Keratinocyte (primary cell): ENCODE data around the gene GARNL3. TPM values are rescaled to one million over a fixed set of nuclear protein-coding genes. Genes with fewer than 3 reads are reported as not detected.

Source experiments
- DNase-seq: peaks from one replicate; pipeline ENCODE4 v3.0.0-alpha.2; 2011; ENCODE audit warnings: low read depth, missing footprints, low spot score
- FAIRE-seq: peaks from 2 replicates; lab custom pipeline; 2011; peaks lifted over from hg19 to GRCh38; lab: Jason Lieb, UNC
- H2AFZ ChIP-seq: 2 replicates; pipeline ENCODE4 v1.6.0; 2012; ENCODE audit warnings: low read length, control low read depth, inconsistent platforms; ENCODE audit not compliant: control insufficient read depth
- H3K27ac ChIP-seq: 2 replicates; pipeline ENCODE4 v1.5.1; 2011; ENCODE audit warnings: low read length; ENCODE audit not compliant: control insufficient read depth, insufficient read depth
- H3K27me3 ChIP-seq: 3 replicates; pipeline ENCODE4 v1.6.0; 2011; ENCODE audit warnings: low read length; ENCODE audit not compliant: control insufficient read depth, insufficient read depth; ENCODE audit errors: extremely low read depth
- H3K36me3 ChIP-seq, 2 experiments: 2 replicates in 1 of 2; 3 replicates in 1 of 2; pipeline ENCODE4 v1.5.1; 2011; ENCODE audit warnings: low read length in 2 of 2, mild to moderate bottlenecking in 1 of 2; ENCODE audit not compliant: control insufficient read depth in 2 of 2, insufficient read depth in 2 of 2; ENCODE audit errors: extremely low read depth in 1 of 2
- H3K4me1 ChIP-seq: 3 replicates; pipeline ENCODE4 v1.5.1; 2011; ENCODE audit warnings: low read length; ENCODE audit not compliant: control insufficient read depth, insufficient read depth; ENCODE audit errors: extremely low read depth
- H3K4me2 ChIP-seq: 3 replicates; pipeline ENCODE4 v1.6.0; 2011; ENCODE audit warnings: low read depth, low read length; ENCODE audit not compliant: control insufficient read depth, insufficient read depth; ENCODE audit errors: extremely low read depth
- H3K4me3 ChIP-seq, 3 experiments: fragments of 200-600 bp in 1 of 3; sonication (generic) in 1 of 3; 2 replicates in 2 of 3; 3 replicates in 1 of 3; pipeline ENCODE4 v1.5.1; 2011 to 2016; ENCODE audit warnings: low read length in 3 of 3, mild to moderate bottlenecking in 3 of 3, control low read depth in 2 of 3, inconsistent platforms in 1 of 3, low read depth in 1 of 3, mixed read lengths in 1 of 3, mixed run types in 1 of 3, moderate library complexity in 1 of 3; ENCODE audit not compliant: control insufficient read depth in 2 of 3, insufficient read depth in 2 of 3; ENCODE audit errors: extremely low read depth in 1 of 3
- H3K79me2 ChIP-seq: 2 replicates; pipeline ENCODE4 v1.6.0; 2012; ENCODE audit warnings: low read length; ENCODE audit not compliant: control insufficient read depth, insufficient read depth
- H3K9ac ChIP-seq: 3 replicates; pipeline ENCODE4 v1.6.0; 2011; ENCODE audit warnings: low read length; ENCODE audit not compliant: control insufficient read depth, insufficient read depth; ENCODE audit errors: extremely low read depth
- H3K9me1 ChIP-seq: 3 replicates; pipeline ENCODE4 v1.6.0; 2011; ENCODE audit warnings: low read length; ENCODE audit not compliant: control insufficient read depth, insufficient read depth; ENCODE audit errors: extremely low read depth
- H3K9me3 ChIP-seq: 2 replicates; pipeline ENCODE4 v1.5.1; 2012; ENCODE audit warnings: low read depth, low read length; ENCODE audit not compliant: control insufficient read depth
- H4K20me1 ChIP-seq: 3 replicates; pipeline ENCODE4 v1.6.0; 2011; ENCODE audit warnings: low read length; ENCODE audit not compliant: control insufficient read depth, insufficient read depth; ENCODE audit errors: extremely low read depth
- EZH2 ChIP-seq: IDR thresholded peaks from one replicate; pipeline ENCODE4 v1.6.1; 2012; ENCODE audit warnings: inconsistent platforms, mild to moderate bottlenecking, low read length, moderate library complexity
- dilution Hi-C: fragments of 300-500 bp; cut with MboI; formaldehyde crosslinking; loops from one replicate; pipeline ENCODE4 v1.7.0; 2020; ENCODE audit warnings: low sequenced_read_pairs; ENCODE audit not compliant: extremely low pct_ligation_motif_present
- polyA plus RNA-seq, 5 experiments: library from polyadenylated mRNA; depleted of rRNA in 3 of 5; stranded (reverse) in 3 of 5; stranded (forward) in 1 of 5; unstranded in 1 of 5; fragments of >200 nt; gene quantifications; 1 replicate in 1 of 5; 2 replicates in 3 of 5; 3 replicates in 1 of 5; pipeline versions ENCODE4 v1.2.1 to v1.2.3, GENCODE V29; 2011 to 2012; ENCODE audit warnings: missing spikeins in 2 of 5, low read depth in 1 of 5, low replicate concordance in 1 of 5
- TF ChIP-seq, protein P1 (sequence below), 3 experiments: IDR thresholded peaks in 1 of 3; conservative IDR thresholded peaks in 1 of 3; optimal IDR thresholded peaks in 1 of 3; 2 replicates in 2 of 3; 3 replicates in 1 of 3; pipeline versions ENCODE3 to v1.5.1; 2011; ENCODE audit warnings: low read length in 3 of 3, mild to moderate bottlenecking in 3 of 3, moderate library complexity in 2 of 3, control low read depth in 1 of 3, inconsistent platforms in 1 of 3; ENCODE audit not compliant: insufficient read depth in 2 of 3; ENCODE audit errors: extremely low read depth in 1 of 3

The GARNL3 gene
- polyA plus RNA-seq, 1 donor (not counting 4 experiments of a cell fraction or from before 2014, with no cell fraction given): 2.4 TPM

DNA sequence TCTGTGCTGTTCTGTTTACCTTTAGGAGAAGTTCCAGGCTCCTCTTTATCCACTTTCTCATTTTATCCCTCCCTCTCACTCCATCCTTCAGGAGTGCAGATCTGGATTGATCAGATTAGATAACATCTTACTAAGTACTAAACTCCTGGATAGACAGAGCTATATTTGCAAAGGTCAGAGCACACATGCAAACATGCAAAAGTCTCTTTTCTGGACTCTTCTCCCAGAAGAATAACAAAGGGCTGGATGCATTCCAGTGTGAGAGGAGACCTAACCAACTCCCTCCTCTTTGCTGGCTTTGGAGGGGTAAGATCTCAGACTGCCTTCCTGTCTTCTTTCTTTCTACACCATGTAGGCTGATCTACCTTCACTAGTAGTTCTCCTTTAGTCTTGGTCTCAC lies 21.4 kb downstream of the GARNL3 start:
- dilution Hi-C loops: no loop called here
- Histone ChIP-seq H3K36me3 (no peaks in the 10 kb centered on the region), H3K9ac (no peak overlapping the region), H3K9me1 (no peaks in the 10 kb centered on the region), H3K4me2 (no peak overlapping the region), H3K27me3 (no peaks in the 10 kb centered on the region), H3K4me1 (no peaks in the 10 kb centered on the region), H3K79me2 (no peaks in the 10 kb centered on the region), H3K27ac (no peak overlapping the region), H3K9me3 (no peaks in the 10 kb centered on the region), H2AFZ (no peak overlapping the region), H4K20me1 (no peaks in the 10 kb centered on the region), H3K4me3 (no peak overlapping the region)
- TF ChIP-seq EZH2: no peak
- TF ChIP-seq, protein P1, sequence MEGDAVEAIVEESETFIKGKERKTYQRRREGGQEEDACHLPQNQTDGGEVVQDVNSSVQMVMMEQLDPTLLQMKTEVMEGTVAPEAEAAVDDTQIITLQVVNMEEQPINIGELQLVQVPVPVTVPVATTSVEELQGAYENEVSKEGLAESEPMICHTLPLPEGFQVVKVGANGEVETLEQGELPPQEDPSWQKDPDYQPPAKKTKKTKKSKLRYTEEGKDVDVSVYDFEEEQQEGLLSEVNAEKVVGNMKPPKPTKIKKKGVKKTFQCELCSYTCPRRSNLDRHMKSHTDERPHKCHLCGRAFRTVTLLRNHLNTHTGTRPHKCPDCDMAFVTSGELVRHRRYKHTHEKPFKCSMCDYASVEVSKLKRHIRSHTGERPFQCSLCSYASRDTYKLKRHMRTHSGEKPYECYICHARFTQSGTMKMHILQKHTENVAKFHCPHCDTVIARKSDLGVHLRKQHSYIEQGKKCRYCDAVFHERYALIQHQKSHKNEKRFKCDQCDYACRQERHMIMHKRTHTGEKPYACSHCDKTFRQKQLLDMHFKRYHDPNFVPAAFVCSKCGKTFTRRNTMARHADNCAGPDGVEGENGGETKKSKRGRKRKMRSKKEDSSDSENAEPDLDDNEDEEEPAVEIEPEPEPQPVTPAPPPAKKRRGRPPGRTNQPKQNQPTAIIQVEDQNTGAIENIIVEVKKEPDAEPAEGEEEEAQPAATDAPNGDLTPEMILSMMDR (optimal IDR thresholded peaks at IDR 0.05 in 1 of 3, IDR thresholded peaks at IDR 0.05 in 1 of 3, conservative IDR thresholded peaks at IDR 0.05 in 1 of 3; ENCODE audit: extremely low read depth in 1 of 3, insufficient read depth in 2 of 3, low read length in 3 of 3): no peak
- DNase-seq (no peak), FAIRE-seq (peak; percentile 26)

DNA sequence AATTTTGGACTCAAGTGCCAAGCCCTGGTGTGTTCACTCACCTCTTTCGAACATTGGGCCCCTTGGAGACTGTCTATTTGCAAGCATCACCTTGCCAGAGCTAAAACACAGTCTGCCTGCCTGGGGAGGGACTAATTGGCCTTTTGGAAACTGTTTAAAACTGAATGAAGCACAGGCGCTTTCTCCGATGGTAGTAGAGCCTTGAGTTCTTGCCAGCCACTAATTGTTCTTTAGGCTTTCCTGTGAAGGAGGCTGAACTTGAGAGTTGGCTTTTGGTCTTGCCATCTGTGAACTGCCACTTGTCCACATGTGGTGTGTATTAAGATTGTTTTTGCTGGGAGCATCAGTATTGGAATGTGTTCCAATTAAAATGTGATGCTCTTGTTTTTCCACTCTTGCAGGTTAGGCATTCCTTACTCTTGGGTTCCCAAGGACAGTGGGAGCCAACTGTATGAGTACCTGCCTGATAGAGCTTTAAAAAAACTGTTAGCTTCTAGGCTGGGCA lies 26.0 kb downstream of the GARNL3 start:
- no peak overlapping the region for H3K9ac ChIP-seq
- no peak overlapping the region for H3K27ac ChIP-seq
- H3K9me3 ChIP-seq: no peaks in the 10 kb centered on the region
- H3K79me2 ChIP-seq: no peaks in the 10 kb centered on the region
- no peaks in the 10 kb centered on the region for H3K27me3 ChIP-seq
- no peak overlapping the region for H3K4me2 ChIP-seq
- DNase-seq (no peak), FAIRE-seq (no peak)
- peaks cover 9% of the 10 kb centered on the region for H3K4me1 ChIP-seq
- dilution Hi-C loops: no loop called here
- H3K4me3 ChIP-seq: no peak overlapping the region
- TF ChIP-seq, protein P1 (optimal IDR thresholded peaks at IDR 0.05 in 1 of 3, IDR thresholded peaks at IDR 0.05 in 1 of 3, conservative IDR thresholded peaks at IDR 0.05 in 1 of 3; ENCODE audit: extremely low read depth in 1 of 3, insufficient read depth in 2 of 3, low read length in 3 of 3): no peak
- TF ChIP-seq EZH2: no peak
- H3K36me3 ChIP-seq: no peaks in the 10 kb centered on the region
- H3K9me1 ChIP-seq: peaks cover 2% of the 10 kb centered on the region
- H4K20me1 ChIP-seq: no peaks in the 10 kb centered on the region
- H2AFZ ChIP-seq: no peak overlapping the region
